ENCODE data around the gene CAMK4.

Gene CAMK4

GRCh38 chr5:111227801-111228200 is 3.6 kb downstream of the CAMK4 start:
- DNase-seq: peak; percentile 13
- in situ Hi-C loops (cut with HindIII; ENCODE audit: low pct_ligation_motif_present, low pct_unique_long_range_greater_than_20kb, low sequenced_read_pairs): no loop called here

- no peak for DNase-seq
- in situ Hi-C loops (cut with HindIII; ENCODE audit: low pct_ligation_motif_present, low pct_unique_long_range_greater_than_20kb, low sequenced_read_pairs): no loop called here
These were observed 4.5 kb downstream of the CAMK4 start for GRCh38 chr5:111228520-111229220.

- DNase-seq: no peak
These were observed 5.1 kb downstream of the CAMK4 start for GRCh38 chr5:111229221-111229835.

DNA sequence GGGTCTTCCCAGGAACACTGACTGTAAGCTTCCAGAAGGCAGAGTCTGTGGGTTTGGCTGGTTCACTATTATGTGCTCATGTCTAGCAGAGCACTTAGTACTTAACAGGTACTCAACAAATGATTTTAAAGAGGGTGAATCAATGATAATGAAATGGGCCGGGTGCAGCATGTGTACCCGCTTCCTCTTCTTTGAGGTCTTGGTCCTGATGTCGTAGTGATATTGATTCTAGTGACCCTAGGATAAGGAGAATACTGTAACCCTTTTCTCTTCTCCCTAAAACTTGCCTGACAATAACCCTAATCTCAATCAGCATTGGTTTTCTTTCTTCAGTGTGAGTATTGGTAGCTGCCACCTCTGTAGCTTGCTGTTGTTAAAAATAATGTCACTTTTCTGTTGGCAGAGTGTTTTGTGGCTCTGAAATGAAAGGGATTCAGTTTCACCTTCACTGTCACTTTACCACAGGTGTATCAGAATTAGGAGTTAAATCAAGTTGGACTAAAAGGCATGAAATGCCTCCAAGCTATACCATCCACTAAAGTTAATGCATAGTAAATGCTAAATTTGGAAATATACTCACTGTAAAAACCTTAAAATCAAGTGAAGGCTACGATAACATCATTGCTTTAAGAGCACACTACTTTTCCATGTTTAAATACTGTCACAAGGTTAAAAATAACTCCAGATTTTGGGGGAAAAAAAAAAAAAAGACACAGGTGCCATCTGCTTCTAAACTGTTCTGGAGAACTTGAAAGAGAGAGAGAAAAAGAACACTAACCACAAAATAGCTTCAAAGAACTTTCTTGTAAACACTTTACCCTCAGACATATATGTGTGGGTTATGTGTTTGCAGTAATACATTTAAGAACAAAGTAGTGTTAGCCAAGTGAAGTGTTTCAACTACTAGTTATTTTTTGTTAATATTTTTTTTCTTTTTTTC is 6.0 kb downstream of the CAMK4 start:
- no peak for DNase-seq

More at GRCh38 chr5:111229221-111229835, 5.1 kb downstream of the CAMK4 start:
- in situ Hi-C loops (cut with HindIII; ENCODE audit: low pct_ligation_motif_present, low pct_unique_long_range_greater_than_20kb, low sequenced_read_pairs): no loop called here

DNA sequence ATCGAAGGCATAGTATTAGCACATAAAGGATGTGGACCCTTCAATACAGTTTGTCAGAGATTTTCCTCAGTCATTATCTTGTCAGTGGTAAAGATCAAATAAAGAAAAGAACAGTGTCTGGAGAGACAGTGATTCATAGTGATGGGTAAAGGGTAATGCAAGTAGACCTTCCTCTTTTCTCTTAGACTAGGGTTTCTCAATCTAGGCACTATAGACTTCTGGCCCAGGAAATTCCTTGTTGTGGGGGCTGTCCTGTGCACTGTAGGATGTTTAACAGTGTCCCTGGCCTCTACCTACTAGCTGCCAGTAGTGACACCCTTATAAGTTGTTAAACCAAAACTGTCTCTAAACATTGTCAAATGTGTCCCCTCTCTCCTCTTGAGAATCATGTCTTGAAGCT is 6.9 kb downstream of the CAMK4 start:
- in situ Hi-C loops (cut with HindIII; ENCODE audit: low pct_ligation_motif_present, low pct_unique_long_range_greater_than_20kb, low sequenced_read_pairs): no loop called here
- DNase-seq: no peak

More for the DNA sequence above, 6.0 kb downstream of the CAMK4 start:
- in situ Hi-C loops (cut with HindIII; ENCODE audit: low pct_ligation_motif_present, low pct_unique_long_range_greater_than_20kb, low sequenced_read_pairs): no loop called here

DNA sequence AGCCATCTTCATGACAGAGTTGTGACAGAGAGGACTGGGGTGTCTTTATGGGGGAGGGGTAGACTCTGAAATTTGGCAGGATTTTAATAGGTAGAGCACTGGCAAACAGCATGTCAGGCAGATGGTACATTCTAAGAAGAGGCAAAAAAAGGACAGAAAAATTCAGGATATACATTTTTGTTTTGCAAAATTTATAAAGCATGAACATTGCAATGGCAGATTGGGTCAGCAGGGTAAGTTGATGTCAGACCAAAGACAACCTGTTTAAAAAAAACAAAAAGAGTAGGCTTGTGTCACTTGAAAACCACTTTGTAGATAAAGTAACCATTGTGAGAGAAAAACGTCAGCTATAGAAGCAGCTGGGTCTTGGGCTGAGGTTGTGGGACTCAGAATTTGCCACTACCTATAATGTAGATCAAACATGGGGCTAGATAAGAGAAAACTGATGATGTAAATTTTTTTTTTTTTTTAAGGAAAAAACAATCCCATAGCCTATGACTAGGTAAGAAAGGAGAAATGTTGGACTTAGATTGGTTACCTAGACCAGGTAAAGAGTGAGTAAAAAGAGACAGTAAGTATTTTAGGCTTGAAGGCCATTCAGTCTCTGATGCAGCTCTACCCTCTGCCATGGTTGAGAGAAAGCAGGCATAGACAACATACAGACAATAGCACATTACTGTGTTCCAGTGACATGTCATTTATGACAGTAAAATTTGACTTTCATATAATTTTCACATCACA is 8.3 kb downstream of the CAMK4 start:
- in situ Hi-C loops (cut with HindIII; ENCODE audit: low pct_ligation_motif_present, low pct_unique_long_range_greater_than_20kb, low sequenced_read_pairs): no loop called here

DNA sequence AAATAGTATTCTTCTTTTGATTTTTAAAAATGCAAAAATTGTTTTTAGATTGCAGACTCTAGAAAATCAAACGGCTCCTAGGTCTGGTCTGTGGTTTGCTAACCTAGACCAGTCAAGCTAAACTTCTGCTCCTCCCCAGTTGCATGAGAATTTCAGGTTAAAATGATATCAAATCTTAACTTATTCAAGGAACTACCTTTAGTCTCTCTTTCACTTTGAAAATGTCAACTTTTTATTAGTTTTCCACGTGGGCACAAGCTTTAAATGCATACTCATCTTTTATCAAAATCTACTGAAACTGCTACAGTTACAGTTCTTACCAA is 8.8 kb downstream of the CAMK4 start:
- no peak for DNase-seq
- in situ Hi-C loops (cut with HindIII; ENCODE audit: low pct_ligation_motif_present, low pct_unique_long_range_greater_than_20kb, low sequenced_read_pairs): no loop called here

More for the DNA sequence above, 8.3 kb downstream of the CAMK4 start:
- DNase-seq: no peak

- in situ Hi-C loops (cut with HindIII; ENCODE audit: low pct_ligation_motif_present, low pct_unique_long_range_greater_than_20kb, low sequenced_read_pairs): no loop called here
- no peak for DNase-seq
These were observed 9.9 kb downstream of the CAMK4 start for GRCh38 chr5:111234125-111234524.

DNA sequence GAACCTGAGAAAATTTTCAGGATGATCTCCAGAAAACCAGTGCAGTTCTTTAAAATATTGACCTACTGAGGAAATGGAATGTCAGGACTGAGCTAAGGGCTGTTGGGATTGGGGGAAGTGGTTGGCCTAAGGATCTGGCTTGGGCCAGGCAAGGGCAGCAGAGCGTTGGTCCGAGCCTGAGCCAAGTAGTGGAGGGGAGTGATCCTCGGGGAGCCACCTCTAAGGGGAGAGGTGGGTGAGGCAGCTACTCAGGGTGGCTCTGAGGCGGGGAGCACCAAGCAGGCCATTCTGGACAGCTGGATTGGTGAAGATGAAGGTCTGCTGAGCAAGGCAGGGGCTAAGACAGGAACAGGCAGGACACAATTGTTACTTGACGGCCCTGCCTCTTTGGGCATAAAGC is 11.5 kb downstream of the CAMK4 start:
- no peak for DNase-seq
- in situ Hi-C loops (cut with HindIII; ENCODE audit: low pct_ligation_motif_present, low pct_unique_long_range_greater_than_20kb, low sequenced_read_pairs): no loop called here

- DNase-seq: no peak
These were observed 12.2 kb downstream of the CAMK4 start for GRCh38 chr5:111236348-111236747.

GRCh38 chr5:111236995-111237394 is 12.8 kb downstream of the CAMK4 start:
- in situ Hi-C loops (cut with HindIII; ENCODE audit: low pct_ligation_motif_present, low pct_unique_long_range_greater_than_20kb, low sequenced_read_pairs): no loop called here
- no peak for DNase-seq

More at GRCh38 chr5:111236348-111236747, 12.2 kb downstream of the CAMK4 start:
- in situ Hi-C loops (cut with HindIII; ENCODE audit: low pct_ligation_motif_present, low pct_unique_long_range_greater_than_20kb, low sequenced_read_pairs): no loop called here

GRCh38 chr5:111237470-111237869 is 13.3 kb downstream of the CAMK4 start:
- in situ Hi-C loops (cut with HindIII; ENCODE audit: low pct_ligation_motif_present, low pct_unique_long_range_greater_than_20kb, low sequenced_read_pairs): no loop called here

GRCh38 chr5:111238431-111239225 is 14.4 kb downstream of the CAMK4 start:
- DNase-seq: no peak
- in situ Hi-C loops (cut with HindIII; ENCODE audit: low pct_ligation_motif_present, low pct_unique_long_range_greater_than_20kb, low sequenced_read_pairs): no loop called here

More at GRCh38 chr5:111237470-111237869, 13.3 kb downstream of the CAMK4 start:
- no peak for DNase-seq

DNA sequence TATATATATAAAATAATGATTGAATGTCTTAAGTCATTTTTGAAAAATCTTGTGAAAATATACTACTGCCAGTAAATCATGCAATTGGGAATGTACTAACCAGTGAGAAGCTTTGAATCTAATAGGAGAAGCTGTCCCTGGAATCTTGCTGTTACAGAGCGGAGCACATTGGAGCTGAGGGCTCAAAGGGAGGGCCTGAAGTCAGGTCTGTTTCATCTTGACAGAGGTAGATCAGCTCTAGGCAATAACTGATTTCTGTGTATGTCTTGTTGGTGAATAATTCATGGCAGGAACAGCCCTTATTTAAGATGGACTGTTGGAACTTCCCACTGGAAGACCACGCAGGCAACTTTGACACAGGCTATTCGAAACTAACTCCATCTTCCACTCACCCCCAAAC is 17.5 kb downstream of the CAMK4 start:
- in situ Hi-C loops (cut with HindIII; ENCODE audit: low pct_ligation_motif_present, low pct_unique_long_range_greater_than_20kb, low sequenced_read_pairs): no loop called here
- no peak for DNase-seq

GRCh38 chr5:111242606-111243005 is 18.4 kb downstream of the CAMK4 start:
- in situ Hi-C loops (cut with HindIII; ENCODE audit: low pct_ligation_motif_present, low pct_unique_long_range_greater_than_20kb, low sequenced_read_pairs): no loop called here
- DNase-seq: no peak

- no peak for DNase-seq
- in situ Hi-C loops (cut with HindIII; ENCODE audit: low pct_ligation_motif_present, low pct_unique_long_range_greater_than_20kb, low sequenced_read_pairs): no loop called here
These were observed 19.1 kb downstream of the CAMK4 start for GRCh38 chr5:111243318-111243717.

- in situ Hi-C loops (cut with HindIII; ENCODE audit: low pct_ligation_motif_present, low pct_unique_long_range_greater_than_20kb, low sequenced_read_pairs): no loop called here
- DNase-seq: no peak
These were observed 21.5 kb downstream of the CAMK4 start for GRCh38 chr5:111245654-111246053.

DNA sequence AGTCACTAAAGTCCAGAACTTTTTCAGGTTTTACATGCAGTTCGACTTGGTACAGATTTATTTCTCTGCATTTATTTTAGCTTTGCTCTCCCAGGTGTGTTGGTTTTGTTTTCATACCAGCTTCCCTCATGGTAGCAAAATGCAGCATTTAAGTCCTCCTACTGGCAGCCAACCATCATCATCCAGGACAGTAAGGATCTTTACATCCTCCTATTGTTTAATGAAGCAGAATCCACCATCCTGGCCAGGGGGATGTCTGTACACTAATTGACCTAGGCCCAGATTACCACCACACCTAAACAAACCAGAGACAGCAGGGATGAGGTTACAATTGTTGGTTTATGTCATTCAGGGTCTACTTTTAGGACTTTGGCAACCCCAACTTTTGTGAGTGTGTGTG is 22.3 kb downstream of the CAMK4 start:
- DNase-seq: no peak
- in situ Hi-C loops (cut with HindIII; ENCODE audit: low pct_ligation_motif_present, low pct_unique_long_range_greater_than_20kb, low sequenced_read_pairs): no loop called here
